Measurements from ENCODE around the gene RDX. TPM values are rescaled to one million over a fixed set of nuclear protein-coding genes. Genes with fewer than 3 reads are reported as not detected.

Gene RDX
- total RNA-seq, 1 donor from 2014 or later = 225 TPM

DNA sequence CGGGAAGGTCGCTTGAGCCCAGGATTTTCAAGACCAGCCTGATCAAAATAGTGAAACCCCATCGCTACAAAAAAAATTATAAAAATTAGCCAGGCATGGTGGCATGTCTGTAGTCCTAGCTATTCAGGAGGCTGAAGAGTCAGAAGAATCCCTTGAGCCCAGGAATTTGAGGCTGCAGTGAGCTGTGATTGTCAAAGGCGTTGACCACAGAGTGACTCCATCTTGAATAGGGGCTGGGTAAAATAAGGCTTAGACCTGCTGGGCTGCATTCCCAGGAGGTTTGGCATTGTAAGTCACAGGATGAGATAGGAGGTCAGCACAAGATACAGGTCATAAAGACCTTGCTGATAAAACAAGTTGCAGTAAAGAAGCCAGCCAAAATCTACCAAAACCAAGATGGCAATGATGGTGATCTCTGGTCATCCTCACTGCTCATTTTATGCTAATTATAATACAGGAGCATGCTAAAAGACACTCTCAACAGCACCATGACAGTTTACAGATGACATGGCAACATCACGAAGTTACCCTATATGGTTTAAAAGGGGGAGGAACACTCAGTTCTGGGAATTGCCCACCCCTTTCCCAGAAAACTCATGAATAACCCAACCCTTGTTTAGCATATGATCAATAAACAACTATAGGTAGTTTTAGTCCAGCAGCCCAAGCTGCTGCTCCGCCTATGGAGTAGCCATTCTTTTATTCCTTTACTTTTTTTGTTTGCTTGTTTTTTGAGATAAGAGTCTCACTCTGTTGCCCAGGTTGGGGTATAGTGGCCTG, 2.8 kb upstream of the RDX start:
- H3K36me3 Mint-ChIP-seq (ENCODE audit: low read depth, unreplicated experiment) = peaks cover 3% of the 10 kb centered on the region
- DNase-seq (ENCODE audit: low spot score) = no peak
- TF ChIP-seq, protein P1, sequence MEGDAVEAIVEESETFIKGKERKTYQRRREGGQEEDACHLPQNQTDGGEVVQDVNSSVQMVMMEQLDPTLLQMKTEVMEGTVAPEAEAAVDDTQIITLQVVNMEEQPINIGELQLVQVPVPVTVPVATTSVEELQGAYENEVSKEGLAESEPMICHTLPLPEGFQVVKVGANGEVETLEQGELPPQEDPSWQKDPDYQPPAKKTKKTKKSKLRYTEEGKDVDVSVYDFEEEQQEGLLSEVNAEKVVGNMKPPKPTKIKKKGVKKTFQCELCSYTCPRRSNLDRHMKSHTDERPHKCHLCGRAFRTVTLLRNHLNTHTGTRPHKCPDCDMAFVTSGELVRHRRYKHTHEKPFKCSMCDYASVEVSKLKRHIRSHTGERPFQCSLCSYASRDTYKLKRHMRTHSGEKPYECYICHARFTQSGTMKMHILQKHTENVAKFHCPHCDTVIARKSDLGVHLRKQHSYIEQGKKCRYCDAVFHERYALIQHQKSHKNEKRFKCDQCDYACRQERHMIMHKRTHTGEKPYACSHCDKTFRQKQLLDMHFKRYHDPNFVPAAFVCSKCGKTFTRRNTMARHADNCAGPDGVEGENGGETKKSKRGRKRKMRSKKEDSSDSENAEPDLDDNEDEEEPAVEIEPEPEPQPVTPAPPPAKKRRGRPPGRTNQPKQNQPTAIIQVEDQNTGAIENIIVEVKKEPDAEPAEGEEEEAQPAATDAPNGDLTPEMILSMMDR (IDR thresholded peaks at IDR 0.05; ENCODE audit: unreplicated experiment) = no peak
- no peak overlapping the region for H3K27ac Mint-ChIP-seq (ENCODE audit: unreplicated experiment)
- no peak overlapping the region for H3K4me3 Mint-ChIP-seq (ENCODE audit: unreplicated experiment)
- H3K4me1 Mint-ChIP-seq (ENCODE audit: unreplicated experiment) = peaks cover 19% of the 10 kb centered on the region
- H3K9me3 Mint-ChIP-seq (ENCODE audit: unreplicated experiment) = no peaks in the 10 kb centered on the region
- H3K27me3 Mint-ChIP-seq (ENCODE audit: unreplicated experiment) = peaks cover 5% of the 10 kb centered on the region

DNA sequence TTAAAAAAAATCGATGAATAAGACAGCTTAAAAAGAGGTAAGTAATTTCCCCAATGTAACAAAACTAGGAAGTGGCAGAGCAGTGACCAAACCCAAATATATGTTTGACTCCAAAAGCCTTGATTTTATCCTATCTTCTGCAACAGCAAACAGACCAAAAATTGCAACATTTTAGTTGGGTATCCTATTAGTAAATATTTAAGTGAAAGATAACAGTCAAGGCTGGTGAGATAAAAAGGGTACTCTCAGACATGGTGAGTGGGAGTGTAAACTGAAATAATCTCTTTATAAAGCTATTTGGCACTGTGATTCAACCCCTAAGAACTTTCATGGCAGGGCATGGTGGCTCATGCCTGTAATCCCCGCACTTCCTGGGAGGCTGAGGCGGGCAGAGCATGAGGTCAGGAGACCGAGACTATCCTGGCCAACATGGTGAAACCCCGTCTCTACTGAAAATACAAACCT, 1.9 kb upstream of the RDX start:
- H3K27ac Mint-ChIP-seq (ENCODE audit: unreplicated experiment) = no peak overlapping the region
- H3K4me3 Mint-ChIP-seq (ENCODE audit: unreplicated experiment) = no peak overlapping the region
- peaks cover 25% of the 10 kb centered on the region for H3K4me1 Mint-ChIP-seq (ENCODE audit: unreplicated experiment)
- peaks cover 3% of the 10 kb centered on the region for H3K36me3 Mint-ChIP-seq (ENCODE audit: low read depth, unreplicated experiment)
- TF ChIP-seq, protein P1 (IDR thresholded peaks at IDR 0.05; ENCODE audit: unreplicated experiment) = no peak
- H3K27me3 Mint-ChIP-seq (ENCODE audit: unreplicated experiment) = peaks cover 5% of the 10 kb centered on the region
- H3K9me3 Mint-ChIP-seq (ENCODE audit: unreplicated experiment) = no peaks in the 10 kb centered on the region
- no peak for DNase-seq (ENCODE audit: low spot score)

DNA sequence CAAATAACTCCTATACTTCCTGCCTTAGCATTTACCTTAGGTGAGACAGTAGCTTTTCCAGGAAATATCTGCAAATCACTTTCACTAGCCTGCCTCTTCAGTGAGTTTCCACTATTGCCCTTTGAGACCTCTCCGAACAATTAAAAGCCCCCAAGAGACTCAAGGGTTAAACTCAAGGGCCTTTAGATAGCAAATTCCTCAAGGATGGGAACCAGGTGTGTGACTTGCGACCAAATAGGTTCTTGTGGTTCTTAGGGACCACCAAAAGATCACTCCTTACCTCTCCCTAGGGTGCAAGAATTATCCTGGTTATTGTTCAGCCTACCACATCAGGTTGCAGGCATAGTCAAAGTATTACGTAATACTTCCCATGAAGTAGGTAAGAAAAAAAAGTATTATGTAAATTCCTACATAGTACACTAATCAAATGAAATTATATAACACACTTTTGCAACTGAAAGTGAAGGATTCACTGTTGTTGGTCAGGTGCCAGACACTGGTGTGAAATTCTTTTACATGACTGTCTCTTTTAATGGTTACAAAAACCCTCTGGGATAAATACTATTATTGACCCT, 1.4 kb upstream of the RDX start:
- TF ChIP-seq, protein P1 (IDR thresholded peaks at IDR 0.05; ENCODE audit: unreplicated experiment) = no peak
- no peaks in the 10 kb centered on the region for H3K9me3 Mint-ChIP-seq (ENCODE audit: unreplicated experiment)
- peaks cover 28% of the 10 kb centered on the region for H3K4me1 Mint-ChIP-seq (ENCODE audit: unreplicated experiment)
- peaks cover 5% of the 10 kb centered on the region for H3K27me3 Mint-ChIP-seq (ENCODE audit: unreplicated experiment)
- H3K4me3 Mint-ChIP-seq (ENCODE audit: unreplicated experiment) = peak overlapping the region; percentile 59
- peak overlapping the region; percentile 57 for H3K27ac Mint-ChIP-seq (ENCODE audit: unreplicated experiment)
- H3K36me3 Mint-ChIP-seq (ENCODE audit: low read depth, unreplicated experiment) = peaks cover 3% of the 10 kb centered on the region
- no peak for DNase-seq (ENCODE audit: low spot score)

DNA sequence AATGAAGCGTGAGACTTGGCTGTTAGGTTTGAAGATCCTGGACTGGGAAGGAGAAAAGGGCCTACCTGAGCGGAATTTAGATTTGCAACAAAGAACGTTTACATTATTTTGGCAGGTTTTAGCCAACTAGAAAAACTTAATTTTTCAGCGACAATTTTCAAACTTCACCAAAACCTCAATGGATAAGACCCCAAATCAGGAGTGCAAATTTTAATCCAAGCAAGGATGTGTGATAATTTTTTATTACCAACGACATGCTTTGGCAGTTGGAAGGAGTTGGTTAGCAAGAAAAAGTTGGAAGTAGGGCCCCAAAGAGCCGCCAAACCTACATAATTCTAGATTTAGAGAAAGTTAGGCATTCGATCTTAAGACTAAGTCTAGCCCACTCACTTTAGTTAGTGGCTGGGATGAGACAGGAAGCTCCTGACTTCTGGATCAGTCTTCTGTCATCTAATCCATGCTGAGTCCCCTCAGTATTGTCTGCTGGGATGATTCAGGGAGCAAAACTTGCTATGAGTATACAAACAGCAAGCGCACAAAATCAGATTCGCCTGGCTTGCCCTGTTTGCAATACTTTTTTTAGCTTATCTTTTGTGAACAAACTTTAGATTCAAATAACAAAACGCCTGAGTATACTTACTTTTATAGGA, 787 bp upstream of the RDX start:
- H3K4me3 Mint-ChIP-seq (ENCODE audit: unreplicated experiment) = peak overlapping the region; percentile 91
- TF ChIP-seq, protein P1 (IDR thresholded peaks at IDR 0.05; ENCODE audit: unreplicated experiment) = no peak
- peak overlapping the region; percentile 86 for H3K27ac Mint-ChIP-seq (ENCODE audit: unreplicated experiment)
- no peak for DNase-seq (ENCODE audit: low spot score)
- H3K4me1 Mint-ChIP-seq (ENCODE audit: unreplicated experiment) = peaks cover 28% of the 10 kb centered on the region
- peaks cover 3% of the 10 kb centered on the region for H3K36me3 Mint-ChIP-seq (ENCODE audit: low read depth, unreplicated experiment)
- no peaks in the 10 kb centered on the region for H3K9me3 Mint-ChIP-seq (ENCODE audit: unreplicated experiment)
- peaks cover 5% of the 10 kb centered on the region for H3K27me3 Mint-ChIP-seq (ENCODE audit: unreplicated experiment)

Measured in endothelial cell (in vitro differentiated cells).